GM10266 (cell line): ENCODE results near the gene DHDDS.

ENCODE experiments used
- DNase-seq: peaks from one replicate; pipeline ENCODE4 v3.0.0; 2012; ENCODE audit errors: extremely low spot score
- CTCF ChIP-seq: IDR thresholded peaks from 2 replicates; pipeline ENCODE4 v1.5.1; 2012; ENCODE audit warnings: mild to moderate bottlenecking, low read depth; ENCODE audit not compliant: control insufficient read depth, insufficient read depth; ENCODE audit errors: missing control alignments

The DHDDS gene

GRCh38 chr1:26476958-26477357 lies 44.8 kb downstream of the DHDDS start:
- no peak for TF ChIP-seq CTCF
- DNase-seq = no peak

- TF ChIP-seq CTCF = no peak
- DNase-seq = no peak
Observed at GRCh38 chr1:26477446-26478152, 45.5 kb downstream of the DHDDS start.

- TF ChIP-seq CTCF = no peak
Observed at GRCh38 chr1:26478159-26478558, 46.0 kb downstream of the DHDDS start.

GRCh38 chr1:26478988-26479387 lies 46.9 kb downstream of the DHDDS start:
- no peak for TF ChIP-seq CTCF
- DNase-seq = no peak

More at GRCh38 chr1:26478159-26478558, 46.0 kb downstream of the DHDDS start:
- no peak for DNase-seq

GRCh38 chr1:26482921-26483320 lies 50.8 kb downstream of the DHDDS start:
- TF ChIP-seq CTCF = no peak
- no peak for DNase-seq

GRCh38 chr1:26483980-26484379 lies 51.9 kb downstream of the DHDDS start:
- DNase-seq = no peak

GRCh38 chr1:26490155-26490554 lies 58.0 kb downstream of the DHDDS start:
- no peak for DNase-seq
- TF ChIP-seq CTCF = no peak

More at GRCh38 chr1:26483980-26484379, 51.9 kb downstream of the DHDDS start:
- TF ChIP-seq CTCF = no peak
